ENCODE data around the gene TERT. TPM values are rescaled to one million over a fixed set of nuclear protein-coding genes. Genes with fewer than 3 reads are reported as not detected.

Gene TERT
- total and polyA plus RNA-seq, 2 of the 13 experiments (the other 11 are each of a cell fraction or from before 2014, with no cell fraction given) = 4.3 to 5.9 TPM

DNA sequence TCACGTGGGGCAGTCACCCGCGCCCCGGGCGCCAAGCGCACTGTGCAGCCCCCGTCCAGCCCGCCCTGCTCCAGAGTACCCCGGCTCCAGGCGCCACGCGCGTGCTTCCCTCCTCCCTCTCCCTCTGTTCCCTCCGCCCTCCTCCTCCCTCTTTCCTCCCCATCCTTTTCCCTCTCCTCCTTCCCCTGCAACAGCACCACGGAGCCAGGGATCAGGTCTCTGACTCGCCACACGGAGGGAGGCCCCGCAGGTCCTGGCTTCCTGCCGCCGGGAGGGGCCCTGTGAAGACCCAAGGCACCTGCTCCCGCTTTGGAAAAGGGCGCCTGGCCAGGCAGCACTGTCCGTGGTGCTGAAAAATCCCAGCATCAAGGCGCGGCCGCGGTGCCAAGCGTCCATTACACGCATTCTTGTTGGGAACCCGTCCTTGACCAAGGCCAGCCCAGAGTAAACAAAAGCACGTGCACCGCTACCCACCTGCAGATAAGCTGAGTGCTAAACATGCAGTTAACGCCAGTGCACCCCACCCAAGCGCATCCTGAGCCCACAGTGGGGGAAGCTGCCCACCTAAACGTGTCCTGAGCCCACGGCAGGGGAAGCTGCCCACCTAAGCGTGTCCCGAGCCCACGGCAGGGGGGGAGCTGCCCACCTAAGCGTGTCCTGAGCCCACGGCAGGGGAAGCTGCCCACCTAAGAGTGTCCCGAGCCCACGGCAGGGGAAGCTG, 48.0 kb downstream of the TERT start:
- in situ Hi-C loops (cut with HindIII; ENCODE audit: extremely low pct_ligation_motif_present, low pct_unique_long_range_greater_than_20kb) = no loop called here
- Histone ChIP-seq H3K4me3 (replicated peaks in 1 of 3; ENCODE audit: insufficient read depth in 1 of 3, low read depth in 2 of 3, low read length in 3 of 3) (no peak overlapping the region), H2AFZ (ENCODE audit: low read length) (no peak overlapping the region), H3K36me3 (replicated peaks in 1 of 2; ENCODE audit: control insufficient read depth in 1 of 2, insufficient read depth in 2 of 2, low read length in 2 of 2) (no peaks in the 10 kb centered on the region), H3K4me1 (ENCODE audit: insufficient read depth, low read length) (no peaks in the 10 kb centered on the region), H3K9ac (ENCODE audit: insufficient read depth, low read depth, low read length) (no peak overlapping the region), H3K9me3 (ENCODE audit: low read length) (no peaks in the 10 kb centered on the region), H3K79me2 (ENCODE audit: insufficient read depth, low read length) (no peaks in the 10 kb centered on the region), H3K27me3 (ENCODE audit: control insufficient read depth in 1 of 2, insufficient read depth in 2 of 2, low read length in 2 of 2) (peaks cover 6 to 48% of the 10 kb centered on the region in 2 experiments), H4K20me1 (ENCODE audit: insufficient read depth, low read length) (peaks cover 7% of the 10 kb centered on the region; the same call in 1 of the 2 replicates), H3K27ac (ENCODE audit: extremely low read length, insufficient read depth, low read length) (no peak overlapping the region), H3K4me2 (ENCODE audit: low read depth, low read length) (no peak overlapping the region)
- ChIA-PET CTCF (ENCODE audit: low intra/inter-chr PET ratio, low total read pairs) (no interaction called here), POLR2A (no interaction called here)
- intact Hi-C loops (cut with micrococcal nuclease; ENCODE audit: unreplicated experiment) = no loop called here
- FAIRE-seq (no peak), ATAC-seq (peak; percentile 64), DNase-seq (ENCODE audit: low spot score) (peak; percentile 45)
- no TSS peak for BruUV-seq (replicated peaks)
- WGBS (ENCODE audit: low lambda C conversion rate) = 11% methylated on average over 25 of the region's 43 CpGs
- no peak for TF ChIP-seq NFE2L1 (CRISPR knock-in tag; IDR thresholded peaks at IDR 0.05; ENCODE audit: borderline replicate concordance)
- peak; percentile 10; the same call in 1 of the 2 replicates for TF ChIP-seq FOXO1 (CRISPR knock-in tag; IDR thresholded peaks at IDR 0.05)
- no peak for TF ChIP-seq ZNF30 (CRISPR knock-in tag; IDR thresholded peaks at IDR 0.05)
- TF ChIP-seq ZNF44 (CRISPR knock-in tag; IDR thresholded peaks at IDR 0.05) = no peak
- TF ChIP-seq RARA (CRISPR knock-in tag; IDR thresholded peaks at IDR 0.05) = peak; percentile 44; the same call in 1 of the 2 replicates
- TF ChIP-seq, protein P1, sequence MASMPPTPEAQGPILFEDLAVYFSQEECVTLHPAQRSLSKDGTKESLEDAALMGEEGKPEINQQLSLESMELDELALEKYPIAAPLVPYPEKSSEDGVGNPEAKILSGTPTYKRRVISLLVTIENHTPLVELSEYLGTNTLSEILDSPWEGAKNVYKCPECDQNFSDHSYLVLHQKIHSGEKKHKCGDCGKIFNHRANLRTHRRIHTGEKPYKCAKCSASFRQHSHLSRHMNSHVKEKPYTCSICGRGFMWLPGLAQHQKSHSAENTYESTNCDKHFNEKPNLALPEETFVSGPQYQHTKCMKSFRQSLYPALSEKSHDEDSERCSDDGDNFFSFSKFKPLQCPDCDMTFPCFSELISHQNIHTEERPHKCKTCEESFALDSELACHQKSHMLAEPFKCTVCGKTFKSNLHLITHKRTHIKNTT (CRISPR knock-in tag; IDR thresholded peaks at IDR 0.05) = no peak
- TF ChIP-seq, protein P2, sequence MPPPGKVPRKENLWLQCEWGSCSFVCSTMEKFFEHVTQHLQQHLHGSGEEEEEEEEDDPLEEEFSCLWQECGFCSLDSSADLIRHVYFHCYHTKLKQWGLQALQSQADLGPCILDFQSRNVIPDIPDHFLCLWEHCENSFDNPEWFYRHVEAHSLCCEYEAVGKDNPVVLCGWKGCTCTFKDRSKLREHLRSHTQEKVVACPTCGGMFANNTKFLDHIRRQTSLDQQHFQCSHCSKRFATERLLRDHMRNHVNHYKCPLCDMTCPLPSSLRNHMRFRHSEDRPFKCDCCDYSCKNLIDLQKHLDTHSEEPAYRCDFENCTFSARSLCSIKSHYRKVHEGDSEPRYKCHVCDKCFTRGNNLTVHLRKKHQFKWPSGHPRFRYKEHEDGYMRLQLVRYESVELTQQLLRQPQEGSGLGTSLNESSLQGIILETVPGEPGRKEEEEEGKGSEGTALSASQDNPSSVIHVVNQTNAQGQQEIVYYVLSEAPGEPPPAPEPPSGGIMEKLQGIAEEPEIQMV (CRISPR knock-in tag; IDR thresholded peaks at IDR 0.05; ENCODE audit: low read depth) = peak; percentile 81; the same call in 1 of the 2 replicates
- peak; percentile 61; the same call in 1 of the 2 replicates for TF ChIP-seq ZNF790 (CRISPR knock-in tag; IDR thresholded peaks at IDR 0.05; ENCODE audit: borderline replicate concordance)
- TF ChIP-seq YY1 (IDR thresholded peaks at IDR 0.05; ENCODE audit: insufficient read depth, insufficient replicate concordance, low read depth, low read length) = peak; percentile 20
- TF ChIP-seq MEIS2 (CRISPR knock-in tag; IDR thresholded peaks at IDR 0.05) = peak; percentile 79; the same call in 1 of the 2 replicates
- no peak for TF ChIP-seq ATF1 (CRISPR knock-in tag; IDR thresholded peaks at IDR 0.05)
- TF ChIP-seq, protein P3, sequence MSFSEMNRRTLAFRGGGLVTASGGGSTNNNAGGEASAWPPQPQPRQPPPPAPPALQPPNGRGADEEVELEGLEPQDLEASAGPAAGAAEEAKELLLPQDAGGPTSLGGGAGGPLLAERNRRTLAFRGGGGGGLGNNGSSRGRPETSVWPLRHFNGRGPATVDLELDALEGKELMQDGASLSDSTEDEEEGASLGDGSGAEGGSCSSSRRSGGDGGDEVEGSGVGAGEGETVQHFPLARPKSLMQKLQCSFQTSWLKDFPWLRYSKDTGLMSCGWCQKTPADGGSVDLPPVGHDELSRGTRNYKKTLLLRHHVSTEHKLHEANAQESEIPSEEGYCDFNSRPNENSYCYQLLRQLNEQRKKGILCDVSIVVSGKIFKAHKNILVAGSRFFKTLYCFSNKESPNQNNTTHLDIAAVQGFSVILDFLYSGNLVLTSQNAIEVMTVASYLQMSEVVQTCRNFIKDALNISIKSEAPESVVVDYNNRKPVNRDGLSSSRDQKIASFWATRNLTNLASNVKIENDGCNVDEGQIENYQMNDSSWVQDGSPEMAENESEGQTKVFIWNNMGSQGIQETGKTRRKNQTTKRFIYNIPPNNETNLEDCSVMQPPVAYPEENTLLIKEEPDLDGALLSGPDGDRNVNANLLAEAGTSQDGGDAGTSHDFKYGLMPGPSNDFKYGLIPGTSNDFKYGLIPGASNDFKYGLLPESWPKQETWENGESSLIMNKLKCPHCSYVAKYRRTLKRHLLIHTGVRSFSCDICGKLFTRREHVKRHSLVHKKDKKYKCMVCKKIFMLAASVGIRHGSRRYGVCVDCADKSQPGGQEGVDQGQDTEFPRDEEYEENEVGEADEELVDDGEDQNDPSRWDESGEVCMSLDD (CRISPR knock-in tag; IDR thresholded peaks at IDR 0.05; ENCODE audit: borderline replicate concordance) = peak; percentile 72; the same call in 1 of the 2 replicates
- TF ChIP-seq EHMT2 (IDR thresholded peaks at IDR 0.05; ENCODE audit: borderline replicate concordance, low read depth, low read length) = peak; percentile 97
- TF ChIP-seq, protein P4, sequence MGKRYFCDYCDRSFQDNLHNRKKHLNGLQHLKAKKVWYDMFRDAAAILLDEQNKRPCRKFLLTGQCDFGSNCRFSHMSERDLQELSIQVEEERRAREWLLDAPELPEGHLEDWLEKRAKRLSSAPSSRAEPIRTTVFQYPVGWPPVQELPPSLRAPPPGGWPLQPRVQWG (CRISPR knock-in tag; IDR thresholded peaks at IDR 0.05; ENCODE audit: borderline replicate concordance, low read depth) = no peak
- TF ChIP-seq CREM (IDR thresholded peaks at IDR 0.05) = no peak
- TF ChIP-seq CREM (CRISPR knock-in tag; IDR thresholded peaks at IDR 0.05) = no peak

Measured in HepG2 (cell line).